ENCODE results near the gene MARCHF10.

- TF ChIP-seq POLR2AphosphoS5 (IDR thresholded peaks at IDR 0.05) (no peak), CTCF (IDR thresholded peaks at IDR 0.05) (no peak), POLR2A (IDR thresholded peaks at IDR 0.05) (no peak)
Measured at GRCh38 chr17:62688398-62689160, 119.5 kb downstream of the MARCHF10 start.

Measured in breast epithelium (tissue), 3 donors.